ENCODE results near the gene PTPRS.

The PTPRS gene

GRCh38 chr19:5343848-5344247, 3.2 kb upstream of the PTPRS start:
- no peak for TF ChIP-seq CTCF (IDR thresholded peaks at IDR 0.05; ENCODE audit: low read length, missing control alignments)
- DNase-seq (ENCODE audit: low read depth), result peak; percentile 40
- H3K4me3 ChIP-seq (replicated peaks; ENCODE audit: low read depth, low read length), result no peak overlapping the region

GRCh38 chr19:5342573-5343201, 2.1 kb upstream of the PTPRS start:
- no peak for TF ChIP-seq CTCF (IDR thresholded peaks at IDR 0.05; ENCODE audit: low read length, missing control alignments)
- no peak for DNase-seq (ENCODE audit: low read depth)
- H3K4me3 ChIP-seq (replicated peaks; ENCODE audit: low read depth, low read length), result no peak overlapping the region

- no peak for TF ChIP-seq CTCF (IDR thresholded peaks at IDR 0.05; ENCODE audit: low read length, missing control alignments)
- H3K4me3 ChIP-seq (replicated peaks; ENCODE audit: low read depth, low read length), result no peak overlapping the region
- no peak for DNase-seq (ENCODE audit: low read depth)
Observed at GRCh38 chr19:5341981-5342380, 1.4 kb upstream of the PTPRS start.

- DNase-seq (ENCODE audit: low read depth), result no peak
- no peak for TF ChIP-seq CTCF (IDR thresholded peaks at IDR 0.05; ENCODE audit: low read length, missing control alignments)
- no peak overlapping the region for H3K4me3 ChIP-seq (replicated peaks; ENCODE audit: low read depth, low read length)
Observed at GRCh38 chr19:5341448-5341820, 822 bp upstream of the PTPRS start.

DNA sequence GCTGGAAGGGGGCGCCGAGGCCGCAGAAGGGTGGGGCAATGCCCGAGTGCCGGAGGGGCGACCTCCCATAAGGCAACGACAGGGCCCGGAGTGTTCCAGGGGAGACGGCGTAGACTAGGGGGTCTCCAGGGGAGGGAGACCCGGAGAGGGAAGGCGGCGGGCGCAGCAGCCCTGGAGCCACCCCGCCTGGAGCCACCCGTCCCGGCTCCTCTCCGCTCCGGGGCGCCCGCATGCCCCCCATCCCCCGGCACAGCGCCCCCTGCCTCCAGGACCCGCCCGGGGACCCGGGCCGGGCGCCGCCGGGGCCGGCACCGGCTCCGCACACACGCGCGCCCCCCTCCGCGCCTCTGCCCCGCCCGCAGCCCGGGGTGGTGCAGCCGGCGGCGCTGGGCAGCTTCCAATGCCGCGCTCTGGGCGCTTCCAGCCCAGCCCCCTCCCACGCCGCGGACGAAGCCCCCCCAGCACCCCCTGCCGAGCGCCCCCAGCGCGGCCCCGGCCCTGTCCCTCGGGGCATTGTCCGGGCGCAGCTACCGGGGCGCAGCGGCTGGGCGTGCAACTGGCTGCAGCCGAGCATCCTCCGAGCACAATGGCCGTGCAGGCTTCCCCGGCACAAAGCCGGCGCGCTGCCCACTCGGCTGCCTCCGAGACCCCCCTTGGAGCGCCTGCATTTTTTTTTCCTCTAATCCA, 519 bp downstream of the PTPRS start:
- DNase-seq (ENCODE audit: low read depth), result no peak
- H3K4me3 ChIP-seq (replicated peaks; ENCODE audit: low read depth, low read length), result peak overlapping the region; percentile 63

DNA sequence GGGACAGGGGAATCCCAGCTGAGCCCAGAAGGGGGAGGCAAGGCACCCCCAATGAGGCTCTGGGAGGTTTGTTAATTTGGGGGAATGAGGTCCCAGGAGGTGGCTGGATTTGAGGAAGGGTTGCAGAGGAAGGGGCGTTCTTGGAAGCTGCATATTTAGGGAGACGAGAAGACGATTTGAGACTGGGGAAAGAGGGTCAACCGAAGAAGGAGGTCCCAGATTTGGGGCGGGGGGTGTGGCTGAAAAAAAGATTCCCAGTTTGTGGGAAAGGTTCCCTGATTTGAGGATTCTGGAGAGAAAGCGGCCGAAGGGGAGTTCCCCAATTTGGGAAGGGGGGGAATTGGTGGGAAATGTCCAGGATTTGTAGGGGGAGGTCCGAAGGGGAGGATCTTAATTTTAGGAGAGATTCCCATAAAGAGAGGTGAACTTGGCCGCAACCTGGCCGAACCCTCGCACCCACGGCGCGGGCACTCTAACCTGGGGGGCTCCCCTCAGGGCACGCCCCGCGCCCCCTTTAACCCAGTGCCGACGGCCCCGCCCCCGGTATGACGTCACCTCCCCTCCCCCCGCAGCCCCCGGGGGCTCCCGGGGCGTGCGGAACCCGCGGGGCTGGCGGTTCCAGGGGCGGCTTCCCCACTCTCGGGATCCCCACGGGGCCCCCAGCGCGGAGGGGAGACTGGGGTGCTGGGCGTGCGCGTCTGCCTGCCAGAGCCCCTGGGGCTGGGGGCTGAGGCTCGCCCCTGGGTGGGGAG, 1.2 kb downstream of the PTPRS start:
- TF ChIP-seq CTCF (IDR thresholded peaks at IDR 0.05; ENCODE audit: low read length, missing control alignments), result no peak
- H3K4me3 ChIP-seq (replicated peaks; ENCODE audit: low read depth, low read length), result peak overlapping the region; percentile 63
- no peak for DNase-seq (ENCODE audit: low read depth)

More for the DNA sequence above, 519 bp downstream of the PTPRS start:
- TF ChIP-seq CTCF (IDR thresholded peaks at IDR 0.05; ENCODE audit: low read length, missing control alignments), result no peak
